Esophagus squamous epithelium (tissue), 4 donors: ENCODE measurements around the gene GSK3A.

Experiments used
- CTCF ChIP-seq, 6 experiments: fragments of 450-650 bp in 4 of 6; fragments of 200-600 bp in 2 of 6; sonication (generic) in 2 of 6; IDR thresholded peaks; one replicate each; pipeline ENCODE4 v1.5.1; 2016 to 2019; ENCODE audit warnings: antibody characterized with exemption in 6 of 6, mild to moderate bottlenecking in 4 of 6, moderate library complexity in 4 of 6
- POLR2A ChIP-seq, 4 donors: fragments of 450-650 bp; IDR thresholded peaks; one replicate each; pipeline ENCODE4 v1.6.1; 2017; ENCODE audit warnings: antibody characterized with exemption in 4 of 4, mild to moderate bottlenecking in 4 of 4, moderate library complexity in 3 of 4

GRCh38 chr19:42268142-42268703 is 25.8 kb upstream of the GSK3A start:
- TF ChIP-seq CTCF (IDR thresholded peaks at IDR 0.05) (peak in 3 of 6 experiments; percentile 4 to 17 (median 15)), POLR2A (IDR thresholded peaks at IDR 0.05) (peak in 3 of 4 donors; percentile 59 to 96 (median 92))
